GM21528 (cell line): ENCODE data around the gene DNAH2.
A peak's percentile ranks its signal among the peaks of the same experiment; 100 is the strongest.

Experiments used
- ATAC-seq: cut with Tn5 transposase; IDR thresholded peaks from one replicate; pipeline ENCODE4 v1.9.1; 2021; ENCODE audit warnings: mild to moderate bottlenecking, moderate library complexity; ENCODE audit not compliant: unreplicated experiment, low FRiP score

DNAH2 gene

DNA sequence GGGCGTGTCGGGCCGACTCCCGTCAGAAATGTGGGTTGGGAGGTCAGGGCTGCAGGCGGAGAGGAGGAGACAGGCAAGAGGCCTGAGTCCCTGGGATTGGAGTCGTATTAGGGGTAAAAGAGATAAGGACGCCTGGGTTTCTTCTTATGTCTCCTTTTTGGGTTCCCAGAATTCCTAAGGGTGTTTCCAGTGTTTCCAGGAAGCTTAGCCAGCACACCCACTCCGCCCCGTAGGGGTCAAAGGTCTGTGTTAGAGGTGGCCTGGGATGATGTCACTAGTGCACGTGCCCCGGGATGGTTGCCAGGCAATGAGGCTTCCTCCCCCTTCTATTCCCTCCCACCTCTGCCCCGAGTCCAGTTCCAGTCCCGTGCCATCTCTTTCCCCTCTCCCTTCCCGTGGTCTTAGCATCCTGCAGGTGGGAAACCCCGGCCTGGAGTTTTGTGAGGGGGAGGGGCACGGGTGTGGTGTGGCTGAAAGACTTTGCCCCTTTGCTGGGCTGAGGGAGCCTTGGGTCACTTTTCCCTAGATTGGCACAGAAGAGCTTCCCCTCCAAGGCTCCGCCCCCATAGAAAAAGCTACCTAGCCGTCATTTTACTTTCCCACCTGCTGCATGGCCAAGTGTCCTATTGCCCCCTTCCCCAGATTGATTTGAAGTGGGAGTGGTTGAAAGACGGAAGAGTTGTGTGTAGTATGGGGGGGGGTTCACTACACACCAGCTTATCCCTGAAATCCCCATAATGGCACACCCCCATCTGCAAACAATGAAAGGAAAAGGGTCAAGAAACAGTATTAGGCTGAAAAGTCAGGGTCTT is 119.3 kb downstream of the DNAH2 start:
- ATAC-seq, result no peak

DNA sequence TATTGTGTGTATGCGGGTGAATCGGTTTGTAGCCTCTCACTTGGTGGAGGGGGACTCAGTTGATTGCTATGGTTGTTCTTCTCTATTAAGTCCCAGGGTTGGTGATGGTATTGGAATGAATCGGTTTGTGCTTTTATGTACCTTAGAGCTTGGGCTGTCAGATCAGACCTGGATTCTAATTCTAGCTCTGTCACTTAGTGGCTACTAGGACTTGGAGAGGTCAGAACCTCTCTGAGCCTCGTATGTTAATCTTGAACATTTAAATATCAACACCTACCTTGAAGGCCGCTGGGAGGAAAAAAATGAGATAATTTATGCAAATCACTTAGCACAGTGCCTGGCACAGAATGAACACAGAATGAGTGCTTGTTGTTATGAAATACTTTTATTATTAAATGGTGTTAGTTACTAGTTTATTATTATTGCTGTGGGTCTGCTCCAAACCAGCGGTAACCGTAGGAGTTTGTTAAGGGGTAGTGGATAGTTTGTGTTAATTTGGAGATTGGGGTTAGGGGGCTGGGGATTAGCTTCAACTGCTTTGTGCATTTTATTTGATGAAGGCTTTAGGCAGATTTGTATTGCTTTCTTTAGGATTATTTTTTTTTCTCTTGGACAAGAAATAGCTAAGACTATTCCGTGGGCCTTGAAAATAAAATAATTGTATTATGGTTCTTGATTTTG is 120.0 kb downstream of the DNAH2 start:
- ATAC-seq, result no peak

DNA sequence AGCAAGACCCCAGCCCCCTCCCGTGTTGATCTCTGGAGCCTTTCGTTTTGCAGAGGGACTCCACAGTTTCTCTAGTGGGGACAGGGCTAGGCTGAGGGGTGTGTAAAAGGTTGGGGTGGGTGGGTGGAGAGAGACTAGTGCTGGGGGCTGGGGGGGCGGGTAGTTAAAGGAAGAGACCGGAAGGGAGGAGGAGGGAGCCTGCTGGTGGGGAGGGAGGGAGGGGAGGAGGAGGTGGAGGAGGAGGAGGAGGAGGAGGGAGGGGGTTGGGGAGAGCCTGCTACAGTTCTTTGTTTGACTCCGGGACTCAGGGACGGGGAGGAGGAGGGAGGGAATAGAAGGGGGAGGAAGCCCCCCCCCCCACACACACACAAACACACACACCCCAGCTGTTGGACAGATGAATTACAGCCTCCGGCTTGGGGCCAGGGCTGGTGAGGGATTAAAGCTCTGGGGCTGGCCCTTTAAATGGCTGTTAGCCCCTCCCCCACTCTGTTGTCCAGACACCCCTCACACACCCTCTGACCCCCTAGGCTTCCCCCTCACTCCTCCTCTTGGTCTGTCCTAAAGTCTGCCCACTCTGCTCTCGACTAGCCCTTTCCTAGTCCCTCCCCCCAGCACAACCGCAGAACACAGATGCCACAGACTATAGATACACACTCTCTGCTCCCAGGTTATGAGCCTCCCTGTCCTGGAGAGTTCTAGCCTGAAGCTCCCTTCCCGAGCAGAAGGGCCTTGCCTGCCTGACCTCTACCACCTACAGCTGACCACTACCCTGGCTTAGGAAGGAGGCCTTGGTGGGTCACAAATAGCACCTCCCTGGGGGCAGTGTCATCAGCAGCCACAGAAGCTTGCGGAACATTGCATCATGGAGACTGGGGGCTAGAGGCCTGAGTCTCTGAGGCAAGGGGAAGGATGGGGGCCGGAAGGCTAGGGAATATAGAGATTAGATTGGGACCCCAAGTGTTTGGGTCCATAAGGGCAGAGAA is 120.8 kb downstream of the DNAH2 start:
- ATAC-seq, result no peak

DNA sequence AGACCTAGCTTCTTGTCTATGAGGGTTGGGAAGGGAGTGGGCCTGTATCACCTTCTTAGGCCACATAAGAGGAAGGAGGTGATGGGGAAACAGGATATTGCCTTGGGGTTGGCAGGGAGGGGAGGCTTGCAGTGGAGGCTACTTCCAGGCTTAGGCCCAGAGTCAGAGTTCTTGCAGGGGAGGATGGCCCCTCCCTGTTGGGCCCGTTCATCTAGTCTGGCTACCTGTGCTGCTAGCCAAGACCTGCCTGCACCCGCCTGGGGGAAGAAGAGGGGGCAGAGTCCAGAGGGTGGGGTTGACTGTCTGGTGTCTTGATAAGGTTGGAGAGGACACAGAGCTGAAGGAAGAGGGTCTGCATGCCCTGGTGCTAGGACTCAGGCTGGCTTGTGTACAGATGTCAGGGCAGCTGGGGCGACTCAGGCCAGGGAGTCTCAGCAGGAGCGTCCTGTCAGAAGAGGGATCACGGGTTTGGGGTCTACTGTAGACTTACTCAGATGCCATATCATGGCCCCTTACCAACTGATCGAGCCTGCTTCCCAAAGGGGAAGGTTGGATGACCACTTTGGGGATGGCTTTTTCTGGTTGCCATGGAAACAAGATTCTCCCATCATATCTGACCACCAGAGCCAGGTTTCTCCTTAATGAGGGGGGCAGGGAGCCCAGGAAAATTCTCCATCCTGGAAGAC is 121.8 kb downstream of the DNAH2 start:
- no peak for ATAC-seq

DNA sequence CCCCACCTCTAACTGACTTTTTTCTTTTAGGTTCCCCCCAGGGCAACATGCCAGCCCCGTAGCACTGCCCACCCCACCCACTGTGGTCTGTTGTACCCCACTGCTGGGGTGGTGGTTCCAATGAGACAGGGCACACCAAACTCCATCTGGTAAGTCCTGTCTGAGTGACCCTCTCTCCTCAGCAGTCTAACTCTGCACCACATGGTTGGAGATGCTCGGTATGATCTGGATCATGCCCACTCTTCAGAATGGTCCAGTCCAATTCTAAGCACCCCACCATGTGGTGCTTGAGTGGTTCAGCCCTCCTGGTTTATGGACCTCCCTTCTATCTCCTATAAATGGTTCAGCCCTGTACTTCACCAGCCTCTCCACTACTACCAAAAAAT is 122.3 kb downstream of the DNAH2 start:
- no peak for ATAC-seq

DNA sequence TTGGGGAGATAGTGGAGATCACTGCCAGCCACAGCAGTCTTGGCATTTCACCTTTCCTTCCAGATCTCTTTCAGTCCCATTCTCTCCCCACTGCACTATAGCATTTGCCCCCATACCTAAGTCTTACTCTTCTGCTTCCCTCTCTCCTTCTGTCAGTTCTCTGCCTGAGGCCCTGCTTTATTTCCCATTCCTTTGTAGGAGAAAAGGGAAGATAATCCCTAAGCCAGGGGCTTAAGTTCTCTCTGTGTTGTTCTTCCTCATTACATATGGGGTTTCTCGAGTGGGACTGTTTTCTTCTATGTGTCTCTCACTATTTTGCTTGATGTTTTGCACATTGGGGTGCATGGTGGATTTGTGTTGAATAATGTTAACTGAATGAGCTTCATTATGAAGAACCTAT is 122.9 kb downstream of the DNAH2 start:
- ATAC-seq, result no peak

DNA sequence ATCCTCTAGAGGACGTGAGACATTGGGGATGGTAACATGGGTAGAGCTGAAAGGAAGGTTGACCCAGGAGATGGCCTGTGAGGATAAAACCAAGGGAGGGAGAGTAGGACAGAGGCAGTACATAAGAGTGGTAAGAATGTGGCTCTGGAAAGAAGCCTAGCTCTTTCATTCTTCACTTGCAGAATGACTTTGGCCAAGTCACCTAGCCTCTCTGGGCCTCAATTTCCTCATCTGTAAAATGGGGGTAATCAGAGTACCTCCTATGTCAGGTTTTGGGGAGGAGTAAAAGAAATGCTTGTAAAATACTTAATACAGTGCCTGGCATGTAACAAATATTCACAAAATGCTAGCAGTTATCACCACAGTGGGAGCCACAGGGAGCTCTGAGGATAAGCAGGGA is 123.3 kb downstream of the DNAH2 start:
- no peak for ATAC-seq

DNA sequence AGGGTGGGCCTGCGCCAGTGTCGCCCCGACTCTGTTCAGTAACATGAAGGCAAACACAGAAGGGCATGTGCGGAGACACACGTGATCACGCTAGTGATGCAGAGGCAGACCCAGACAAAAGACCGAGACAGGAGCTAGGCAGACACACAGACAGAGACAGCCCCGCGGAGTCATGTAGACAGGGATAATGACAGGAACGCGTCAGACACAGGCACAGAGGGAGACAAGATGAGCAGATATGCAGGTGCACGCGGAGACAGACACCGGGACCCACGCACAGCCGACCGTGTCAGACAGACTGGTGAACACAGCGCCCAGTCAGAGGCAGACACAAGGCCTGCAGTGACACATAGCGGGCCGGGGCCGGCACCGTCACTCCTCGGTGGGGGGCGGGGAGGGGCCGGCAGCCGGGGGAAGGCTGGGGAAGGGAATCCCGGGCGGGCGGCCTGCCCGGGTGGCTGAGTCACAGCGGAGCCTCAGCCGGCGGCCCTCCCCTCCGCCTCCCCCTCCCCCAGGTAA is 123.9 kb downstream of the DNAH2 start:
- ATAC-seq, result no peak

DNA sequence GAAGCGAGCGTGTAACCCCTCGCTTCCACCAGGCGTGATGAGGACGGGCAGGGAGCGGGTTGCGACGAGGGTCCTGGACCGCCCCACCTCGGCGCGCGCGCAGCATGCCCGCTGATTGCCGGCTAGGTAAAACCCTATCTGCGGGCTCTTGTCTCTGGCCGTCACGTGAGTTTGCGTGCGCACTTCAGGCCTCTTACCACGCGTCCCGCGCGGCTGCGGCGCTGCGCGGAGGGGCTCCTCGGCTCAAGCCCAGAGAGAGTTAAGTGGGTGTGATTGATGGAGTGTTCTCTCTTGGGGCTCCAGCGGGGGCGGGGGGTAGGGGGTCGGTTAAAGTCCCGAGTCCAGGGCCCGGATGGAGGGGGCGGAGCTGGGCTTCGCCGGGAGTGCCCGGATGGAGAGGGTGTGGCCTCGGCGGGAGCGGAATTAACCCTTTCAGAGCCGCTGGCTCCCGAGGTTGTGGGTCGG is 124.4 kb downstream of the DNAH2 start:
- ATAC-seq, result no peak

DNA sequence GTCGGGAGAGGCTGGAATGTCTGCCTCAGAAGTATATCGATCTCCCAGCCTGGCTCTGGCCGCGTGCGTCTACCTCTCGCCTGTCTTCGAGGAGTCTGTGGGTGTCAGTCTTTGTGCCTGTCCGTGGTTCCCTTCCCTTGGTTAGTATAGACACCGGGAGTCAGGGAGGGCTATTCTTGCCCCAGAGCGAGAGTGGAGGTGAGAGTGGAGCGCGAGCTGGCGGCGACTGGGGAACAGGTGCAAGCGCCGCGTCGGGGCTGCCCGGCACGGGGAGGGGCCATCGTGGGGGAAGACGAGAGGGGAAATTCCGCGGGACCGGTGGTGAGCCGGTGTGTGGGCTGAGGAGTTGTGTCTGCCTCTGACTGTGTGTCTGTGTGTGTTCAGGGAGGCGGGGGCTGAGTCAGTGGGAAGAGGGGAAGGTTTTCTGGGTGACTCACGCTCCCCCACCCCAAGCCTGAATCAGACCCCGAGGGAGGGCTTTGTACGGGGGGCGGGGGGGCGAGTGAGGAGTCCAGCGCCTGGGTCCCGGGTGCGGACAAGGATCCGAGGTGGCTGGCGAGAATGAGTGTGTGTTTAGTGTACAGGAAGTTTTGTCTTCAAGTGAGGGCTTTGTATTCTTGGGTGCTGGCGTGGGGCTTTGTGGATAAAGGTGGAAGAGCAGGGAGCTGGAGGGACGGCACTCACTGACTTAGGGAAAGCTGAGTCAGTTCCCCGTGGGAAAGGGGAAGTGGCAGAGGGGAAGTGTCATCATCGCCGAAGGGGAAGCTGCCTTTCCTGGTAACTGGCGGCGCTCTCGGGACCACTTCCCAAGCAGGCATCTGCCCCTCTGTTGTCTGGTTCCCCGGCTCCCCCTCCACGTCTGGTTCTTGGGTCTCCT is 125.1 kb downstream of the DNAH2 start:
- no peak for ATAC-seq

DNA sequence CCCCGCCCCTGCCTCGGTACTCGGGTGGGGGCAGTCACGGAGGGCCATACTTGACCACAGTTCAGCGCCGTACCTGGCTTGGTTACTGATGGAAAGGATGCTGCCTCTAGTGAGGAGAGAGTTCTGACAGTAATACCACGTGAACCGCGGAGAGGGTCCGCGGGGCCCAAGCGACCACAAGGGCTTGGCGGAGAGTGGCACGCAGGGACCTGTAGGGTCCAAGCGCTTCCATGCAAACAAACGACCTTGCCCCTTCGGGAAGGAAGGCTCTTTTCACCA is 125.7 kb downstream of the DNAH2 start:
- peak; percentile 0 for ATAC-seq

DNA sequence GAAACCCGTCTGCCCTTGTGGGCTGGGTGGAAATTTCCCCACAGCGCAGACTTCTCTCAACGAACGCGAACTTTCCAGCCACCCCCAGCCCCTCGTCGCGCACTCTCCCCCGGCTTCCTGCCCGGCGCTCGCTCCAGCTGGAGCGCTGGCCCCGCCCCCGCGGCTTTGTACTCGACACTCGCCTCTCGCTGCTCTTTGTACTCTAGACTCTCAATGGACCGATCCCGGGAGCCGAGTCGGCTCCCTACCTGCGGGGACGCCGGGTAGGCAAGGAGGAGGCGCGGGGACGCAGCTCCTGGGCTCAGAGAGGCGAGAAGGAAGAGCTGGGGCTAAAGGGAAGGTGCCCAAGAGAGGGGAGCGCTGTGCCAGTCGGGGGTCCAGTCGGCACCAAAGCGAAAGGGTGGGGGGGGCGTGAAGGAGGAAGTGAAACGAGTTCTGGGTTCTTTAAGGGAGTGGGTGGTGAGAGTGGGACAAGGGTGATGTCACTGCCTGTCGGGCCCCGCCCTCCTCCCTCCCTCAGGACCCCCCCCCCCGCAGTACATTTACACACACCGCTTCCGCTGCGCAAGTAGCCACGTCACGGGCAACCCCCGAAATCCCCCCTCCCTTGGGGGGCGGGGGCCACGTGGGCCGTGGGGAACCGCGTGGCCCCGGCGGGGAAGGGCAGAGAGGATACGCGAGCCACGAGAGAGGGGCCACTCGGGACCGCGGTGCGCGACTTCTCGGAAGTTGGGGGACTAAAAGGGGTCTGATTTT is 126.2 kb downstream of the DNAH2 start:
- ATAC-seq, result peak; percentile 29

DNA sequence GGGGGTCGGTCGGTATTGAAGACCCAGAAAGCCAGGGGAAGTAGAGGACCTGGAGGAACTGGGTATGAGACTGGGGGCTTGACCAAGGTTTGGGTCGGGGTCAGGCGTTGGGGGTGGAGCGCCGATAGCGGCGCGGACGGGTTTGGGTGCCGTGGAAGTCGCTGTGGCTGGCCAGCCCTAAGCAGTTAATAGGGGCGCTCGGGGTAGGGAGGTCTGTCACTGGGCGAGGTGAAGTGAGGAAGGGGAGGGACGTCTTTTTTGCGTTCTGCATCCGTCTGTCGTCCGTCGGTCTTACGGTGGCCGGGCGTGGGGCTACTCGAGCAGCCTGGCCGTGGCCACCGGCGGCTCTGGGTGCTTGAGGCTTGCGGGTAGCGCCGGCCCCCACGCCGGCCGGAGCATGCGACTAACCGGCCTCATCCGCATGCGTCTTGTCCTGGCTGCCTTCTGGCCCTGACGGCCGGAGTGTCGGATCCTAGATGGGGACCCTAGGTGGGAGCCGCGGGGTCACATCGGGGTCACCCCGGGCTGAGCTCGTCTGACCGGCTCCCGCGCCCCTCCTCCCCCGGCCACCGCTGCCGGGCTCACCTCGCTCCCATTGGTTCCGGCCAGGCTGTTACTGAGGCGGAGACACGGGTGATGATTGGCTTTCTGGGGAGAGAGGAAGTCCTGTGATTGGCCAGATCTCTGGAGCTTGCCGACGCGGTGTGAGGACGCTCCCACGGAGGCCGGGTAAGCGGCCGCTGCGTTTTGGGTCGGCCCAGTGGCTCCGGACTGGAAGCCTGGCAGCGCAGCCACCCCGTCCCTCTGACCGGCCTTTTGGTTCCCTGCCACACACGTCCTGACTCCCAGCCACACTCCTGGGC is 127.0 kb downstream of the DNAH2 start:
- peak; percentile 43 for ATAC-seq

DNA sequence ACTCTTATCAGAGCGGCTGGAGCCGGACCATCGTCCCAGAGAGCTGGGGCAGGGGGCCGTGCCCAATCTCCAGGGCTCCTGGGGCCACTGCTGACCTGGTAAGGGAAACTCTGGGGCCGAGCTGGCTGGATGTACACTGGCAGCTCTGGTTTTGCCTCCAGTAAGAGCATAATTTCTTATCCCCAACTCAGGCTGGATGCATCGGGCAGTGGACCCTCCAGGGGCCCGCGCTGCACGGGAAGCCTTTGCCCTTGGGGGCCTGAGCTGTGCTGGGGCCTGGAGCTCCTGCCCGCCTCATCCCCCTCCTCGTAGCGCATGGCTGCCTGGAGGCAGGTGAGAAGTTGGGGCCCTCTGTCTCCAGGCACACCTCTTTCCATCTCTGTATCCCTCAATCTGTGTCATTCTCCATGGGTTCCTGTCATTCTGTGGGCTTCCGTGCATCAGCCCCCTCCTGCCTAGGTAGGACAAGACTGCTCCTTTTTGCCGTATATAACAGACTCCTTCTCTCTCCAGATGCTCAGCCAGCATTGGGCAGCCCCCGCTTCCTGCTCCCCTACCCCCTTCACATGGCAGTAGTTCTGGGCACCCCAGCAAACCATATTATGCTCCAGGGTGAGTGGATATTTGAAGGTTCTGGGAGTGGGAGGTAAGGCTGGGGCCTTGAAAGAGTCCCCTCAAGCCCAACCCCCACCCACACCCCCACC is 128.0 kb downstream of the DNAH2 start:
- no peak for ATAC-seq

DNA sequence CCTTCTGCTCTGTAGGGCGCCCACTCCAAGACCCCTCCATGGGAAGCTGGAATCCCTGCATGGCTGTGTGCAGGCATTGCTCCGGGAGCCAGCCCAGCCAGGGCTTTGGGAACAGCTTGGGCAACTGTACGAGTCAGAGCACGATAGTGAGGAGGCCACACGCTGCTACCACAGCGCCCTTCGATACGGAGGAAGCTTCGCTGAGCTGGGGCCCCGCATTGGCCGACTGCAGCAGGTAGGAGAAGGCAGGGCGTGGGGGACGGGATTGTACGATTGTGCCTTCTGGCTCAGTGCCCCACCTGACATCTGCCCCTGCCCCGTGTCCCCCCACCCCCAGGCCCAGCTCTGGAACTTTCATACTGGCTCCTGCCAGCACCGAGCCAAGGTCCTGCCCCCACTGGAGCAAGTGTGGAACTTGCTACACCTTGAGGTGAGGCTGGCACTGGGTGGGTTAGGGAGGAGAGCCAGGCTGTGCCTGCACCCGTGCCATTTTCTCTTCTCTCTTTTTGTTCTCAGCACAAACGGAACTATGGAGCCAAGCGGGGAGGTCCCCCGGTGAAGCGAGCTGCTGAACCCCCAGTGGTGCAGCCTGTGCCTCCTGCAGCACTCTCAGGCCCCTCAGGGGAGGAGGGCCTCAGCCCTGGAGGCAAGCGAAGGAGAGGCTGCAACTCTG is 128.7 kb downstream of the DNAH2 start:
- no peak for ATAC-seq

DNA sequence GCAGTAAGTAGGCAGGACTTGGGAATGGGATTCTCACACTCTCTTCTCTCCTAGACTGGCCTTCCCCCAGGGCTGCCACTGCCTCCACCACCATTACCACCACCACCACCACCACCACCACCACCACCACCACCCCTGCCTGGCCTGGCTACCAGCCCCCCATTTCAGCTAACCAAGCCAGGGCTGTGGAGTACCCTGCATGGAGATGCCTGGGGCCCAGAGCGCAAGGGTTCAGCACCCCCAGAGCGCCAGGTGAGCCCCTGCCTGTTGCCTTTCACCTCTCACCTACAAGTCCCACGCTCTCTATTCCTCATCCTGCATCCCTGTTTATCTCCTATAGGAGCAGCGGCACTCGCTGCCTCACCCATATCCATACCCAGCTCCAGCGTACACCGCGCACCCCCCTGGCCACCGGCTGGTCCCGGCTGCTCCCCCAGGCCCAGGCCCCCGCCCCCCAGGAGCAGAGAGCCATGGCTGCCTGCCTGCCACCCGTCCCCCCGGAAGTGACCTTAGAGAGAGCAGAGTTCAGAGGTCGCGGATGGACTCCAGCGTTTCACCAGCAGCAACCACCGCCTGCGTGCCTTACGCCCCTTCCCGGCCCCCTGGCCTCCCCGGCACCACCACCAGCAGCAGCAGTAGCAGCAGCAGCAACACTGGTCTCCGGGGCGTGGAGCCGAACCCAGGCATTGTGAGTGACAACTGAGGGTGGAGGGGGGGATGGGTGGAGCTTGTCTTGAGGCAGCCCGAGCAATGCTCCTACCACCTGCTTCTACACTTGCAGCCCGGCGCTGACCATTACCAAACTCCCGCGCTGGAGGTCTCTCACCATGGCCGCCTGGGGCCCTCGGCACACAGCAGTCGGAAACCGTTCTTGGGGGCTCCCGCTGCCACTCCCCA is 129.5 kb downstream of the DNAH2 start:
- ATAC-seq, result no peak
